Fibroblast of the aortic adventitia (primary cell): Measurements from ENCODE around the gene TMIGD2. TPM values are rescaled to one million over a fixed set of nuclear protein-coding genes. Genes with fewer than 3 reads are reported as not detected.
"Not testable (repeated sequence)": the region's sequence is repeated elsewhere in the genome, so short reads cannot be mapped to it uniquely, and the experiment has no call there.

Experiments used
- DNase-seq: peaks from one replicate; pipeline ENCODE4 v3.0.0-alpha.2; 2010; ENCODE audit warnings: low read depth
- H3K4me3 ChIP-seq: 2 replicates; pipeline ENCODE4 v1.5.1; 2011; ENCODE audit warnings: low read depth, mild to moderate bottlenecking, control low read depth, low read length, moderate library complexity
- CTCF ChIP-seq: IDR thresholded peaks from 2 replicates; pipeline ENCODE4 v1.5.1; 2011; ENCODE audit warnings: mild to moderate bottlenecking, low read length, control low read depth, inconsistent platforms; ENCODE audit not compliant: insufficient read depth
- total RNA-seq: library from RNA; depleted of rRNA; stranded (reverse); fragments of >200 nt; gene quantifications from 2 replicates; pipeline ENCODE4 v1.2.3, GENCODE V29; 2012; ENCODE audit warnings: low replicate concordance

The TMIGD2 gene
- total RNA-seq, 1 donor = not detected

GRCh38 chr19:4246767-4247593 lies 55.2 kb downstream of the TMIGD2 start, which contains the start of gene YJU2:
YJU2 (plus strand) TSS chr19:4247080; CDS start chr19:4247147, 67 bp downstream.
- peak; percentile 57 for TF ChIP-seq CTCF
- DNase-seq = peak; percentile 100

GRCh38 chr19:4245938-4246337 lies 56.3 kb downstream of the TMIGD2 start:
- not testable (repeated sequence) for H3K4me3 ChIP-seq, DNase-seq

More at GRCh38 chr19:4246767-4247593, 55.2 kb downstream of the TMIGD2 start, which contains the start of gene YJU2:
- H3K4me3 ChIP-seq = peak within 1 kb of the TSS; percentile 92

Other genes starting within 250 kb of the TMIGD2 start
- gene ZBTB7A, start 235.5 kb downstream of the TMIGD2 start, total RNA-seq = 23.5 and 31.6 TPM in 2 replicates
- 177 and 215 TPM in 2 replicates for gene MAP2K2, start 178.3 kb downstream of the TMIGD2 start, total RNA-seq
- not detected in 2 replicates for gene CREB3L3, start 148.8 kb downstream of the TMIGD2 start, total RNA-seq
- gene SIRT6, start 119.8 kb downstream of the TMIGD2 start, total RNA-seq = 12.6 and 14.7 TPM in 2 replicates
- 0.99 and 5.1 TPM in 2 replicates for gene ANKRD24, start 119.7 kb downstream of the TMIGD2 start, total RNA-seq
- gene EBI3, start 72.9 kb downstream of the TMIGD2 start, total RNA-seq = 0.33 TPM in 1 of 2 replicates, not detected in the other
- gene YJU2, start 55.3 kb downstream of the TMIGD2 start, total RNA-seq = 16.8 and 17.2 TPM in 2 replicates
- gene SHD, start 23.1 kb downstream of the TMIGD2 start, total RNA-seq = not detected in 2 replicates
- gene FSD1, start 2.2 kb upstream of the TMIGD2 start, total RNA-seq = 6.3 and 7.5 TPM in 2 replicates
- gene STAP2, start 36.4 kb upstream of the TMIGD2 start, total RNA-seq = 1.2 and 7.5 TPM in 2 replicates
- 5.4 and 13.2 TPM in 2 replicates for gene MPND, start 41.2 kb upstream of the TMIGD2 start, total RNA-seq
- gene SH3GL1, start 98.2 kb upstream of the TMIGD2 start, total RNA-seq = 49.1 and 97.2 TPM in 2 replicates
- 8.6 and 25.8 TPM in 2 replicates for gene CHAF1A, start 100.3 kb upstream of the TMIGD2 start, total RNA-seq
- 87.9 and 126 TPM in 2 replicates for gene UBXN6, start 155.4 kb upstream of the TMIGD2 start, total RNA-seq
- 41.0 and 69.4 TPM in 2 replicates for gene HDGFL2, start 169.9 kb upstream of the TMIGD2 start, total RNA-seq
- 0.90 and 6.6 TPM in 2 replicates for gene PLIN4, start 216.1 kb upstream of the TMIGD2 start, total RNA-seq
- 0.16 TPM in 1 of 2 replicates, not detected in the other for gene PLIN5, start 232.8 kb upstream of the TMIGD2 start, total RNA-seq
- gene LRG1, start 237.6 kb upstream of the TMIGD2 start, total RNA-seq = not detected in 2 replicates